Motor neuron (in vitro differentiated cells): Measurements from ENCODE around the gene CCDC152. TPM values are rescaled to one million over a fixed set of nuclear protein-coding genes. Genes with fewer than 3 reads are reported as not detected.
"Not testable (repeated sequence)": the region's sequence is repeated elsewhere in the genome, so short reads cannot be mapped to it uniquely, and the experiment has no call there.

ENCODE experiments used
- ATAC-seq, 8 experiments: fragments of 200-7000 bp; cut with Tn5 transposase; replicated peaks in 6 of 8; 2 replicates each; pipeline ENCODE4 v1.8.0; 2021; ENCODE audit warnings: mild to moderate bottlenecking in 8 of 8, moderate library complexity in 8 of 8
- H3K27ac ChIP-seq, 2 donors: fragments of 250-450 bp; sonication (Bioruptor Pico); 2 replicates each; pipeline ENCODE4 v1.9.0; 2021; ENCODE audit warnings: antibody characterized with exemption in 2 of 2, mild to moderate bottlenecking in 2 of 2, moderate library complexity in 1 of 2
- H3K4me1 ChIP-seq, 2 donors: fragments of 250-450 bp; sonication (Bioruptor Pico); replicated peaks in 1 of 2; 2 replicates each; pipeline ENCODE4 v1.6.1; 2021; ENCODE audit warnings: antibody characterized with exemption in 2 of 2, mild to moderate bottlenecking in 2 of 2, moderate library complexity in 1 of 2
- H3K4me3 ChIP-seq, 5 donors: fragments of 250-450 bp; sonication (Bioruptor Pico); 2 replicates each; pipeline ENCODE4 v1.9.0; 2021; ENCODE audit warnings: antibody characterized with exemption in 5 of 5, mild to moderate bottlenecking in 5 of 5, moderate library complexity in 4 of 5
- WGBS, 10 experiments: fragments of 450-650 bp; shearing (Covaris generic); methylation state at CpG; one replicate each; pipeline ENCODE4 v1.0.0; 2022; 5-methylcytosine and 5-hydroxymethylcytosine counted together
- in situ Hi-C, 9 experiments: fragments of 400-800 bp; cut with MboI; loops; one replicate each; pipeline ENCODE4 v1.15.0; 2021; ENCODE audit warnings: low sequenced_read_pairs in 9 of 9, low pct_unique_long_range_greater_than_20kb in 2 of 9; ENCODE audit not compliant: unreplicated experiment in 9 of 9
- total RNA-seq, 8 experiments: library from RNA; unstranded; fragments of 300-600 nt; gene quantifications; 2 replicates each; pipeline versions ENCODE4 v1.2.3 to v1.2.4, GENCODE V29; 2022

Gene CCDC152
- total RNA-seq, 8 experiments from 2014 or later: 0.81 to 22.0 (median 2.9) TPM

DNA sequence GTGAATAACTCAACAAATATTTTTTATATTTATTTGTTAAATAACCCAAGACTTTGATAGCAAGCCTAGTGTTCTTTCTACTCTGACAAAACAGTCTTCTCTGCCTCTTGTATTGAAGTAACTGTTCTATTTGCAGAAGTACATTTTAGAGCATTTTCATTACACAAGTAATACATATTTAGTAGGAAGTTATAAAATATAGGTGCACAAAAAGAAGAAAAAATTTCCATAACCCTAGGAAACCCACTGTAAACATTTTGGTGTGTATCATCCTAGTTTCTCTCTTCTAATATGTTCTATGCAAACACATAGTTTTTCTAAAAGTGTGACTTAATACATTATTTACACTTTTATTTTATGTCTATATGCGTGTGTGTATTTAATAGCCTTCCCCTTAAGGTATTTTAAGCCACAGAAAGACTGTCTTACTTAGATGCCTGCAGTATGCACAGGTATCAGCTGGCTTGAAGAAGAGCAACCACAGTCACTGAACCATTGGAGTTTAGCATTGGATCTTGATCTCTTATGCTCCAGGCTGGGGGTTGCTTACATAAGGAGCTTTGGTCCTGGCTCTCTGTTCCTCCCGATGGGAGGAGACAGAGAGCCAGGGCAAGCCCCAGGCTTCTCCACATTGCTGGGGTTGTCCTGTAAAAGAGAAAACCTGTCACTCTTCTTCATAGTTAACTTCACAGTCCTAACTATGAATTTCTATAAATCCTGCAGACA, 51.3 kb downstream of the CCDC152 start:
- Histone ChIP-seq H3K4me1 (peaks cover 0 to 7% of the 10 kb centered on the region in 2 donors), H3K27ac (no peak overlapping the region), H3K4me3 (no peak overlapping the region)
- ATAC-seq: peak in 1 of 8 experiments; percentile 61
- in situ Hi-C loops: no loop called here
- WGBS, 10 experiments: 36 to 100% (median 78%) methylated on average over 1 to 2 of the region's 2 CpGs; no CpG with 5 or more reads in 1 of the 10 experiments

DNA sequence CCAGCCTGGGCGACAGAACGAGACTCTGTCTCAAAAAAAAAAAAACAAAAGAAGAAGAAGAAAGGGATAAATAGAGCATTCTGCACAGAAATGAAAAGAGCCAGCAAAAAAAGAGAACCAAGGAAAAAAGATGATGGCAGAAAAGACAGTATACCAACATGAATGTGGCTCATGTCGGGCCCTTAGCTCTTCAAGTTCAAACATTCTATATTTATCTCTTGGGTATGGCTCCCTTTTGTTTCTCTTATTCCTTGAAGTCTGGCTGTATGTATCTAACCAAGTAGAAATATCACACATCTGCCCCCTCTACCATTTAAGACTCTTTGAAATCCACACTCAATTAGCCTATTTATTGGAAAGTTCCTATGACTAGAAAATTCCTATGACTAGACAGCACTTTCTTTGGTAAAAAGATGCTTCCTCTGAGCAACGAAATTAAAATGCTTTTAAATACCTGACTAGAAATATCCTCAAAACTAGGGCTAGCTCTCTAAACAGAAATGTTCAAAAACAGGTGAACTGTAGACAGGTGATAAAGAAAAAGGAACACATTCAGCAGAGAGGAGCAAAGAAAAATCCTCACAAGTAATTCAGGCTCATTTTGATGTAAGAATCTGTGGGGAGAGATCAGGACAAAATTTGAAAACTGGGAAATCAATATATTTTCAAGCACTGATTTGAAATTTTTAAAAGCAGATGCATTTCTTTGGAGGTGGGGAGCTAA, 52.4 kb downstream of the CCDC152 start:
- no peak overlapping the region for H3K27ac ChIP-seq
- no peak overlapping the region for H3K4me3 ChIP-seq
- in situ Hi-C loops: no loop called here
- no peak for ATAC-seq
- 0 to 90% (median 73%) methylated on average over 1 to 4 of the region's 4 CpGs for WGBS, 10 experiments
- peaks cover 6 to 7% of the 10 kb centered on the region in 2 donors for H3K4me1 ChIP-seq

DNA sequence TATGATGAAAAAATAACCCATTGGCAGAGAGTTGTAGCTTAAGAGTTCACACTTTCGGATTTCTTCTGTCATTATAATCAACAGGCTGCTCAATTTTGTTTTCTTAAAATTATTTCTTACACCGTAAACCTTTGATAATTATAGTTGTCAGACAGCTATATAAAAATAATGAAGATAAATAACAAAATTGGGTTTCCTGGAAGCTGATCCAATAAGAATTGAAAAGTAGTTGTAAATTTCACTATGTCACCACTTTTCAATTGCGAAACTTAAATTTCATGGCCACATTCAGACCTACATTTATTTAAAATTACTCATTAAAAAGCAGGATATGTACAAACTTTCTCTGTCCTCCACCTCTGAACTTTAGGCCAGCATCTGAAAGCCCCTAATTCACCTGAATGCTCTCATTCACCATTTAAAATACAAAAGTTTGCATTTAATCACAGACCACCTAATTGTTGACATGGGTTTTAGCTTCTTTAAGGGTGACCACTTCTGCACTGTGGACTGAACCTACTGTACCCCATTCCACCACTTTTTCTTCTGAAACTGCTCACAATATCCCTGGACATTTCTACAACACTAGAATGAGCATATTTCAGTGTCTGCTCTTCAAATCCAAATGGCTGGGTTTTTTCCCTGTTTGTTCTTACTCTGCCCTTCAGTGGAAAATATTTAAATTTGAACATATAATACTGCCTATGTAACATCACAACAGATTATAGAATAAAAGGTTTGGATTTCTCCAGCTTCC, 54.4 kb downstream of the CCDC152 start:
- 33 to 100% (median 91%) methylated on average over 1 to 3 of the region's 3 CpGs for WGBS, 10 experiments
- no peak for ATAC-seq
- in situ Hi-C loops: no loop called here
- peaks cover 6 to 7% of the 10 kb centered on the region in 2 donors for H3K4me1 ChIP-seq
- peak overlapping the region in 2 of 5 donors; percentile 13 to 16 for H3K4me3 ChIP-seq
- no peak overlapping the region for H3K27ac ChIP-seq

DNA sequence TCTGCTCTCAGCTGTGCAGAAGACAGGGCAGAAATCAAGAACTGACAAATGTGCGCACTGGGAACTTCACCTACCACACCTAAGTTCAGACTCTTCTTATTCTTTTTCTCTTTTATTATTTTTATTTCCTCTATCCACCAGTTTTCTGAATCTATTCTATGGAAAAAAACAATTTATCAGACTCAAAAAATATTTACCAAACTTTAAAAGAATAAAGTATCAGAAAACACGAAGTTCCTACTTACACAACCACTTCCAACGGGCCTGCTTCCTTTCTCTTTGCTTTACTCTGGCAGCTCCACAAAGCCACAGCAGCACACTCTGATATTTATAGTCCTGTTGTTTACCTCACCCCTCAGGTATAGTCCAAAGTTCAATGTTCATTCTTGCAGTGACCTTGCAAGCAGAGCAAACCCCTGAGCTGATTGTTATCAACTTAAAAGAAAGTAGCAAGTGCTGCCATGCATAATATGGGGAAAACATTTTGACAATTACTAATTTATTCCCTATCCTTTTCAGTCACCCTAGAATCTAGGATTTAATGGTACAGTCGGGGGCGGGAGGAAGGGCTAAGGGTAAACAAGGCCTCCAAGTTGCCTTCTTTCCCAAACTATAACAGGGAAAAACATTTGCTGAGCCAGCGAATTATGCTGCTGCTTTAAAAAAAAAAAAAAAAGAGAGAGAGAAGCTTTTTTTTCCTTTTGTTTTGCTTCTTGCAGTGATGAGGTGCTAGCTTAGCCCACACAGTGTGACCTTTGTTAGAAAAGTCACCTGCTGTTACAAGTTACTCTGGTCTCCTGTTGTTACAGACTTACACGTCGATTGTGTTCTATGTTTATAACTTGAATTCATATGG, 55.2 kb downstream of the CCDC152 start, which contains the start of gene SELENOP:
SELENOP (minus strand) TSS at position 302 of the 856 bp plus-strand sequence. CDS start 3,539 bp downstream, outside the sequence.
- ATAC-seq: peak; percentile 69 to 94 (median 78)
- Histone ChIP-seq H3K4me1 (peaks cover 6 to 7% of the 10 kb centered on the region in 2 donors), H3K27ac (peak within 1 kb of the TSS in 1 of 2 donors; percentile 81), H3K4me3 (peak within 1 kb of the TSS in 2 of 5 donors; percentile 13 to 16)
- in situ Hi-C loops: no loop called here
- WGBS, 10 experiments: 13 to 58% (median 28%) methylated on average over 3 to 8 of the region's 8 CpGs

DNA sequence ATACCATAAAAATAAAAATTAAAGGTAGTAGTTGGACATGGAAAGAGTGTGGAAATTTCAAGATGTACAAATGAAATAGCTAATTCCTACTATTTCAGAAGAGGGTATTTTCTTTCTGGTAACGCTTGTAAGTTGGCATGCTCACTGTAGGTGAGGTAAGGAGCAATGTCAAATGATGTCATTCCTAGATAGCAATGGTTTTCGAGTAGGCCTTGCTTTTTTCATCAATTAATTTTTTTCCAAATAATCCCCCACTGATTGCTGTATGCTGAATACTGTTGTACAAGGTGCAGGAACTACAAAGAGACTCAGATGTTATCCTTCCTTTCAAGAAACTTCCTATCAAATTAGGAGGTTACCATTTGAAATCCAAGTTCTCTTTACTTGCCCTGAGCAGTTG, 56.0 kb downstream of the CCDC152 start:
- ATAC-seq: no peak
- no peak overlapping the region for H3K4me3 ChIP-seq
- 55 to 94% (median 82%) methylated on average over 1 to 2 of the region's 2 CpGs for WGBS, 10 experiments

DNA sequence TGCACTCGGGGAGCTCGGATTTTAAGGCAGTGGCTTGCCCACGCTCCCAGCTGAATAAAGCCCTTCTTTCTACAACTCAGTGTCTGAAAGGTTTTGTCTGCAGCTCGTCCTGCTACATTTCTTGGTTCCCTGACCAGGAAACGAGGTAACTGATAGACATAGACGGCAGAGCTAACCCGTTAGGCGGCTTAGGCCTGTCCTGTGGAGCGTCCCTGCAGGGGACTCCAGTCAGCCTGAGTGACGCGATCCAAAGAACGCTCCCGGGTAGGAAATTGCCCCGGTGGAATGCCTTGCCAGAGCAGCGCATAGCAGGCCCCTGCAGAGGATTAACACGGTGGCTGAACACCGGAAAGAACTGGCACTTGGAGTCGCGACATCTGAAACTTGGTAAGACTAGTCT, 56.9 kb downstream of the CCDC152 start:
- Histone ChIP-seq H3K4me3 (no peak overlapping the region), H3K27ac (no peak overlapping the region), H3K4me1 (peaks cover 6 to 7% of the 10 kb centered on the region in 2 donors)
- in situ Hi-C loops: no loop called here
- peak in 3 of 8 experiments; percentile 32 to 48 (median 37) for ATAC-seq
- WGBS, 10 experiments: 57 to 94% (median 61%) methylated on average over 3 to 16 of the region's 19 CpGs; no CpG with 5 or more reads in 5 of the 10 experiments

More for the DNA sequence above, 56.0 kb downstream of the CCDC152 start:
- Histone ChIP-seq H3K27ac (no peak overlapping the region), H3K4me1 (peaks cover 6 to 7% of the 10 kb centered on the region in 2 donors)
- in situ Hi-C loops: no loop called here

DNA sequence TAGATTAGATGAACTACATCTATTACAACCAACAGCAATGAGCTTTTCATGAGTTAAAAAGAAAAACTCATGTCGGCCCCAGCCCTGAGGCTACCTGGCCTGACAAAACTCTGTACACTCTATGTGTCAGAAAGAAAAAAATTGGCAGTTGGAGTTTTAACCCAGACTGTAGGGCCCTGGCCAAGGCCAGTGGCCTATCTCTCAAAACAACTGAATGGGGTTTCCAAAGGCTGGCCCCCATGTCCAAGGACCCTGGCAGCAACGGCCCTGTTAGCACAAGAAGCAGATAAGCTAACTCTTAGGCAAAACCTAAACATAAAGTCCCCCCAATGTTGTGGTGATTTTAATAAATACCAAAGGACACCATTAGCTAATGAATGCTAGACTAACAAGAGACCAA, 59.9 kb downstream of the CCDC152 start:
- H3K4me3 ChIP-seq, H3K27ac ChIP-seq, ATAC-seq, in situ Hi-C loops, H3K4me1 ChIP-seq: not testable (repeated sequence)
- 80 to 100% (median 93%) methylated on average over 1 to 2 of the region's 2 CpGs; no CpG with 5 or more reads in 6 of the 10 experiments for WGBS, 10 experiments

DNA sequence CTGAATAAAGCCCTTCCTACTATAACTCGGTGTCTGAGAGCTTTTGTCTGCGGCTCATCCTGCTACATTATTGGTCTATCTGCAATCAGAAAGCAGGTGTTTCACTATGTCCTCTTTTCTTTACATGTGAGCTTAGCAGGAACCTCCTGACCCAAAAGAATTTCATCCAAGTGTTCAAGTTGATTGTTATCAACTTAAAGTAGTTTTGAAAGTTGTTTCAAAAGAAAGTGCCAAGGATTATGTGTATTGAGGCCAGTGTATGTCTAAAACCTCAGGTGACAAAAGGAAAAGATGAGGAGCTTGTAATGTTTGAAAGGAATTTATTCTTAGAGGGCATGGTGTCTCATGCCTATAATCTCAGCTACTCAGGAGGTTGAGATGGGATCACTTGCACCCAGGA, 63.1 kb downstream of the CCDC152 start:
- WGBS, 10 experiments: 0 to 100% (median 100%) methylated on average over 1 to 2 of the region's 2 CpGs; no CpG with 5 or more reads in 3 of the 10 experiments
- no peak for ATAC-seq
- H3K27ac ChIP-seq: no peak overlapping the region
- no peak overlapping the region for H3K4me3 ChIP-seq
- no peaks in the 10 kb centered on the region for H3K4me1 ChIP-seq
- in situ Hi-C loops: no loop called here

DNA sequence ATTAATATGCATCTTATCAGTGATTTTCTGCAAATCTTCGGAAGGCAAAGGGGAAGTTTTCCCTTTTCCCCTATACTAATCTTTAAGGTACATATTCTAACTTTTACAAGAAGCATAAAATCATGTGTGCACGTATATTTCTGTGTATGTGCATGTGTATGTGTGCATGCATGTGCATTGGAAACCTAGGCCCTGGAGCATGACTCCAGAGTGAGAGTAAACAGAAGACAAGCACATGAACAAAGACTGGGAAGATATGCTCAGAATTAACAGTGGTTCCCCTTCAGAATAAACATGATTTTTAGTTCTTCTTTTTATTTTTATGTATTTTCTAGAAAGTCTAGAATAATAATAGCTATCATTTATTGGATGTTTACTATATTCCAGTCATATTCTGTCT, 65.9 kb downstream of the CCDC152 start:
- in situ Hi-C loops: no loop called here
- ATAC-seq: peak in 1 of 8 experiments; percentile 68
- H3K4me1 ChIP-seq: no peaks in the 10 kb centered on the region
- no peak overlapping the region for H3K4me3 ChIP-seq
- H3K27ac ChIP-seq: no peak overlapping the region
- WGBS, 10 experiments: 8 to 100% (median 82%) methylated on average over 1 to 2 of the region's 2 CpGs; no CpG with 5 or more reads in 3 of the 10 experiments

DNA sequence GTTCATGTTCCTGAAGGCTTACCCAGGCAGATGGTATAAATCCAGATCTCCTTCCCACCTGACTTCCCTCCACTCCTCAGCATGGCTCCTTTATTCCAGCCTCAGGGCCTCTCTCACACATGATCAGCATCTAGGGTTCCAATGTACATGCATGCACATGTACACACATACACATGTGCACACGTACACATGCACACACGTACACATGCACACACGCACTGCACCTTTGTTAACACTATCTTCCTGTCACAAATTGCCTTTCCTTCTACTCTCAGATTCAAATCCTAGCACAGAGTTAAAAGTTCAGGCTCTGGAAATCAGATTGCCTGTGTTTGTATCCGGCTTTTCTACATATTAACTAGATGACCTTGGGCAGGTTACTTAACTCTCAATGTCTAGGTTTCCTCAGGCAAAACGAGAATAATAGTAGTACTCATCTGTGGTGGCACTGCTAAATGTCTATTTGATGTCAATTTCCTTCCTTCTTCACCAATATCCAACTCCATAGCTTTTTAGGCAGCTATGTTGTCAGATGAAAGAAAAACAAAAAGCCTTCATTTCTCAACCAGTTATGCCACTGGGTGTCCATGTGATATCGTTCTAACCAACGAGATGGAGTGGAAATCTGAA, 67.8 kb downstream of the CCDC152 start:
- no peak overlapping the region for H3K27ac ChIP-seq
- no peak overlapping the region for H3K4me3 ChIP-seq
- no peaks in the 10 kb centered on the region for H3K4me1 ChIP-seq
- no peak for ATAC-seq
- 17 to 100% (median 77%) methylated on average over 2 to 7 of the region's 7 CpGs for WGBS, 10 experiments
- in situ Hi-C loops: no loop called here

DNA sequence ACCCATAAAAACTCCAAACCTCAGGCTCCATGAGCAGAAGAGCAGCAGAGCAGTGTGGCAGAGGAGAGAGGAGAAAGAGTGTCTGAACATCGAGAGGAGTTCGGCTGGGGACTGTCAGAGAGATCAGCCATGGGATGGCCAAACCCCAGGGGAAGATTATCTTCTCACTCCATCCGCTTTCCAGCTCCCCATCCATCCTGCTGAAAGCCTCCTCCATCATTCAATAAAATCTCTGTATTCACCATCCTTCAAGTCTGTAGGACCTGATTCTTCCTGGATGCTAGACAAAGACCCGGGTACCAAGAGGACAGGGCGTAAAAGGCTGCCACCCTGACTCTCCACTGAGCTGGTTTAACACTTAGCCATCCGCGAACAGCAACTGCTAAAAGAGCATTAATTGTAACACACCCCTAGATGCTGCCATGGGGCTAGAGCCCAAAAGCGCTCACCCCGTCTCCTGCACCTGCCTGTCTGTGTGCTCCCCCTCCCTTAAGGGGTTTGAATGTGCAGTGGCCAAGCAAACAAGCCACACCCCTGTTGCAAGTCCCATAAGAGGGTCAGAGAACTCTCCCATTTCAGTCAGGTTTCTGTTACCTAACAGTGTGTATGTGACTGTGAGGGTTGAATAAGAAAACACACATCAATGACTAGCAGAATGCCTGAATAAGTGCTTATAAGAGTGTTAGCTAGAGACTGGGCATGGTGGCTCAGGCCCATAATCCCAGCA, 69.0 kb downstream of the CCDC152 start:
- H3K27ac ChIP-seq: no peak overlapping the region
- in situ Hi-C loops: no loop called here
- 68 to 100% (median 96%) methylated on average over 1 to 7 of the region's 9 CpGs; no CpG with 5 or more reads in 4 of the 10 experiments for WGBS, 10 experiments
- no peak overlapping the region for H3K4me3 ChIP-seq
- H3K4me1 ChIP-seq: no peaks in the 10 kb centered on the region
- ATAC-seq: no peak
